Adipocyte (in vitro differentiated cells): ENCODE measurements around the gene GLI3.
A peak's percentile ranks its signal among the peaks of the same experiment; 100 is the strongest.

ENCODE experiments used
- DNase-seq: peaks from one replicate; pipeline ENCODE4 v3.0.0-alpha.2; 2015; ENCODE audit warnings: low read depth
- H3K27me3 ChIP-seq: replicated peaks from 2 replicates; pipeline ENCODE4 v1.7.0; 2013; ENCODE audit warnings: mild to moderate bottlenecking, low read length, moderate library complexity; ENCODE audit not compliant: control insufficient read depth, insufficient read depth
- H3K36me3 ChIP-seq: 2 replicates; pipeline ENCODE4 v1.7.0; 2013; ENCODE audit warnings: low read length, mild to moderate bottlenecking, moderate library complexity; ENCODE audit not compliant: control insufficient read depth, insufficient read depth, severe bottlenecking
- H3K4me1 ChIP-seq: 2 replicates; pipeline ENCODE4 v1.7.0; 2013; ENCODE audit warnings: mild to moderate bottlenecking, low read length, moderate library complexity; ENCODE audit not compliant: control insufficient read depth, insufficient read depth
- H3K4me3 ChIP-seq: 2 replicates; pipeline ENCODE4 v1.7.0; 2013; ENCODE audit warnings: mild to moderate bottlenecking, low read length, moderate library complexity
- H3K9ac ChIP-seq: 2 replicates; pipeline ENCODE4 v1.7.0; 2013; ENCODE audit warnings: mild to moderate bottlenecking, low read length, moderate library complexity
- H3K9me3 ChIP-seq: 2 replicates; pipeline ENCODE4 v1.7.0; 2013; ENCODE audit warnings: mild to moderate bottlenecking, low read length, moderate library complexity; ENCODE audit not compliant: control insufficient read depth

GLI3 gene

DNA sequence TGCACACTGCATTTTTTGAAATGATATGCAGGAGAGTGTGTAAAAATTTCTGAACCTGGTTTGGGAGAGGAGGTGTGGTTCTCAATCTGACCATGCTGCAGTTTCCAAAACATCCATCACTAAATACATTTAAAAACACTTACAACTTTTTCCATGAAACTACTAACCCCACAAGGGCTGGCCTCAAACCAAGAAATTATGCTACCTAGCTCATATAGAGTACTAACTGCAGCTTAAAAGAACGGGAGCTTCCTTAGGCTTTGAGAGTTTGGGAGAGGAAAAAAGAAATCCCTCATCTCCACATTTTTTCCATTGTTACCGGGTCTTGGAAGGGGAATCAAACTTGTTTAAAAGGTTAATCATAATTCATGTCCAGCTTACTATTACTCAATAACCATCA is 214.2 kb downstream of the GLI3 start:
- H3K36me3 ChIP-seq, result peaks cover 46% of the 10 kb centered on the region
- H3K9ac ChIP-seq, result no peak overlapping the region
- peaks cover 4% of the 10 kb centered on the region for H3K4me1 ChIP-seq
- H3K9me3 ChIP-seq, result no peaks in the 10 kb centered on the region
- H3K27me3 ChIP-seq, result no peaks in the 10 kb centered on the region
- no peak for DNase-seq
- no peak overlapping the region for H3K4me3 ChIP-seq

DNA sequence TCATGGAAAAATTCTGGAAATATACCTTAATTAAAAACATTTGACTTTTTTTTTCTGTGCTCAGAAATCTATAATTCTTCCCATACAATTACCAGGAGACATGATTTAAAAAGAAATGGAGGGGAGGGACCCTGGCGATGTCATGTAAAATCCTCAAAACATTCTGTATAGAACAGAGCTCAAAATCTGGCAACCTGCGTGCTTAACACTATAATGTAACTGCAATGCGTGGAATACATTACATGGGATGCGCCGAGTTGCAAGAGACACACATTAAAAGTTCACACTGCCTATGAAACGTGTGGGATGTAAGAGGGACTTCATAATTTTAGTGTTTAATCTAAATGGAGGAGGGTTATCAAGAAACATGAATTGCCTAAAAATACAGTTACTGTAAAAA is 215.0 kb downstream of the GLI3 start:
- Histone ChIP-seq H3K4me1 (peaks cover 4% of the 10 kb centered on the region), H3K36me3 (peaks cover 46% of the 10 kb centered on the region), H3K9me3 (no peaks in the 10 kb centered on the region), H3K27me3 (no peaks in the 10 kb centered on the region), H3K4me3 (no peak overlapping the region), H3K9ac (no peak overlapping the region)
- DNase-seq, result no peak

DNA sequence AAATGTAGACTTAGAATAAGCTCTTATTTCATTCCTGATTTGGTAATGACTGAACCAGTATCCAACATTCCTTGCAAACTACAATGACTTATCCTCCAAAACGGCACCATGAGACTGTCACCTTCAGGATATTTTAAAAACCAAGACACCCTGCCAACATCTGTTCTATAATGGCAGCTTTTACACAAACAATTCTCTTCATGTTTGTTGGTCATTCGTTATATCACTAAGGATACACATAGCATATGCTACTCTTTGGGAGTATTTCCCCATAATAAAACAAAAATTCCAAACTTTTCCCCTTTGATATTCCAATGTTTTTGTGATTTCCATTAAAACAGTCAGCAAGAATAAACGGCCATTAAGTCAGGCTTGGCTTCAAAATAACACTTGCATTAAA is 215.4 kb downstream of the GLI3 start:
- Histone ChIP-seq H3K27me3 (no peaks in the 10 kb centered on the region), H3K36me3 (peaks cover 46% of the 10 kb centered on the region), H3K4me1 (peaks cover 4% of the 10 kb centered on the region), H3K9me3 (no peaks in the 10 kb centered on the region), H3K9ac (no peak overlapping the region), H3K4me3 (no peak overlapping the region)
- DNase-seq, result no peak

- H3K4me3 ChIP-seq, result no peak overlapping the region
- H3K9me3 ChIP-seq, result no peaks in the 10 kb centered on the region
- peaks cover 35% of the 10 kb centered on the region for H3K36me3 ChIP-seq
- H3K4me1 ChIP-seq, result peaks cover 13% of the 10 kb centered on the region
- peak; percentile 21 for DNase-seq
- H3K27me3 ChIP-seq, result no peaks in the 10 kb centered on the region
- no peak overlapping the region for H3K9ac ChIP-seq
These were observed 216.9 kb downstream of the GLI3 start for GRCh38 chr7:42020061-42020460.

GRCh38 chr7:42017349-42017986 is 219.5 kb downstream of the GLI3 start:
- H3K9me3 ChIP-seq, result peaks cover 5% of the 10 kb centered on the region
- H3K4me1 ChIP-seq, result peaks cover 18% of the 10 kb centered on the region
- DNase-seq, result no peak
- no peak overlapping the region for H3K4me3 ChIP-seq
- peaks cover 17% of the 10 kb centered on the region for H3K36me3 ChIP-seq
- H3K27me3 ChIP-seq, result no peaks in the 10 kb centered on the region
- H3K9ac ChIP-seq, result no peak overlapping the region

GRCh38 chr7:42016517-42016916 is 220.5 kb downstream of the GLI3 start:
- H3K9ac ChIP-seq, result no peak overlapping the region
- peaks cover 9% of the 10 kb centered on the region for H3K36me3 ChIP-seq
- H3K4me1 ChIP-seq, result peaks cover 14% of the 10 kb centered on the region
- H3K9me3 ChIP-seq, result peaks cover 5% of the 10 kb centered on the region
- no peak for DNase-seq
- no peaks in the 10 kb centered on the region for H3K27me3 ChIP-seq
- H3K4me3 ChIP-seq, result no peak overlapping the region

- no peaks in the 10 kb centered on the region for H3K27me3 ChIP-seq
- H3K4me1 ChIP-seq, result peaks cover 14% of the 10 kb centered on the region
- H3K36me3 ChIP-seq, result peaks cover 11% of the 10 kb centered on the region
- no peak overlapping the region for H3K4me3 ChIP-seq
- peak overlapping the region; percentile 68 for H3K9ac ChIP-seq
- DNase-seq, result no peak
- peaks cover 5% of the 10 kb centered on the region for H3K9me3 ChIP-seq
These were observed 222.1 kb downstream of the GLI3 start for GRCh38 chr7:42014625-42015618.

DNA sequence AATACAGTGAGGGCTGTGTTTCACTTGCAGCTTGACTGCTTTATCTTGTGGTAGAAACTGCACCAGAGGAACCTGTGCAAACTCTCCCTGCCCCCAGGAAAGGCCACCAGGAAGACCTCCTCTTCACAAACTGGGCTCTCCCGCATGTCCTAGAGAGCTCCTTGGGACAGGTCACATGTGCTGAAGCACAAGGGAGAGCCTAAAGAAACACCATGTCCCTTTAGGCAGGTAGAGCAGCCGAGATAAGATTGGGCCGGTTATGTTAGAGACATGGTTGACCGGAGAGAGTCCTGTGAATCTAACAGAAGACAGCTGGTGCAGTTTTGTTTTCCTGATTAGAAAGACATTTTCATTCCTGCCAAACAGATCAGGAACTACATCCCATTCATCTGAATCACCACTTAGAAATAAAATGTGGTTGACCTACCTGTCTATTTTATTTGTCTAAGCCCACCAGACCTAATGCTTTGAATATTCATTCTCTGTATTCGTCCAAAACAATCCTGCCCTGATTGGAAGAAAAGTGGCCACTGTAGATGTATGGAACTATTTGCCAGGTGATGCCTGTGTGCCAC is 224.1 kb downstream of the GLI3 start:
- Histone ChIP-seq H3K9me3 (peaks cover 5% of the 10 kb centered on the region), H3K4me3 (no peak overlapping the region), H3K9ac (no peak overlapping the region), H3K27me3 (no peaks in the 10 kb centered on the region), H3K4me1 (peaks cover 14% of the 10 kb centered on the region), H3K36me3 (peaks cover 14% of the 10 kb centered on the region)
- DNase-seq, result no peak

GRCh38 chr7:42012313-42012712 is 224.7 kb downstream of the GLI3 start:
- Histone ChIP-seq H3K27me3 (no peaks in the 10 kb centered on the region), H3K4me3 (no peak overlapping the region), H3K36me3 (peaks cover 14% of the 10 kb centered on the region), H3K9ac (no peak overlapping the region), H3K4me1 (peaks cover 14% of the 10 kb centered on the region), H3K9me3 (peaks cover 5% of the 10 kb centered on the region)
- DNase-seq, result no peak

DNA sequence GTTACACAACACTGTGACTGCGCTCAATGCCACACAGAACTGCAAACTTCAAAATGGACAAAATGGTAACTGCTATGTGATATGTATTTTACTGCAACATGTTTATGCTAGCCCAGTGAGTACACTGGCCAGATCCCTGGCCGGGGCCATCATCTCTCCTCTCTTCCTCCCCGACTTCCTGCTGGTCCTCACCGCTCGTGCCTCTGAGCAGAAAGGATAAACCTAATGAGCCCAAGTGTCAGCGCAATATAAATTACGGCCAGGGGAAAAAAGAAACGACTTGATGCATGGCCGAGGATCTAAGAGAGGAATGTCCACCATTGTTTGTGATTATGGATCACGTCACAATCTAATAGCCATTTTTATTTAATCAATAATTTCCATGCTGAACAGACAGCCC is 225.2 kb downstream of the GLI3 start:
- peaks cover 14% of the 10 kb centered on the region for H3K4me1 ChIP-seq
- no peak overlapping the region for H3K4me3 ChIP-seq
- DNase-seq, result no peak
- peaks cover 5% of the 10 kb centered on the region for H3K9me3 ChIP-seq
- H3K9ac ChIP-seq, result no peak overlapping the region
- no peaks in the 10 kb centered on the region for H3K27me3 ChIP-seq
- H3K36me3 ChIP-seq, result peaks cover 14% of the 10 kb centered on the region

DNA sequence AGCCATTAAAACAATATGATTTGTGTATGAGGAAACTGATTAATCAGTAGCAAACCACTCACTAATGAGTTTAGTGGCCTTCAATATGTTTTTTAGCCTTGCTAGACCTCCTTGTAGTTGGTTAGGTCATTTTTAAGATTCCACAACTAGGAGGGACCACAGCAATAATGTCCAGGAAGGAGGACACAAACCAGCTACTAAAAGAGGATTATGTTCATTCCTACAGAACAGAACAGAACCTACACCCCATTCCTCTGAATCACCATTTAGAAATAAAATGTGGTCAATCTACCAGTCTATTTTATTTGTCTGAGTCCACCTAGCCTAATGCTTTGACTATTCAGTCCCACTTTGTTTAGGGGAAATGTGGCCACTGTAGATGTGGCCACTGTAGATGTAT is 226.3 kb downstream of the GLI3 start:
- Histone ChIP-seq H3K27me3 (no peaks in the 10 kb centered on the region), H3K36me3 (peaks cover 14% of the 10 kb centered on the region), H3K4me3 (no peak overlapping the region), H3K9ac (no peak overlapping the region), H3K4me1 (peaks cover 12% of the 10 kb centered on the region), H3K9me3 (peaks cover 5% of the 10 kb centered on the region)
- peak; percentile 47 for DNase-seq
